H1 (cell line): Measurements from ENCODE around the gene CYBA. TPM values are rescaled to one million over a fixed set of nuclear protein-coding genes. Genes with fewer than 3 reads are reported as not detected.

Experiments
- CTCF ChIA-PET: fragments of 300-600 bp; sonication (Branson Sonifier 250); formaldehyde crosslinking; loops from one replicate; lab custom pipeline; 2021; ENCODE audit not compliant: partially characterized antibody; lab: Charles Lee
- POLR2A ChIA-PET: fragments of 300-600 bp; sonication (Branson Sonifier 250); formaldehyde crosslinking; loops from one replicate; lab custom pipeline; 2021; ENCODE audit warnings: inconsistent platforms; ENCODE audit not compliant: partially characterized antibody; lab: Charles Lee
- DNase-seq, 2 experiments: peaks; one replicate each; pipeline versions ENCODE4 v3.0.0 to v3.0.0-alpha.2; 2010 to 2022; ENCODE audit warnings: low spot score in 2 of 2, low read depth in 1 of 2, mixed read lengths in 1 of 2
- FAIRE-seq: peaks from 2 replicates; lab custom pipeline; 2011; peaks lifted over from hg19 to GRCh38; lab: Jason Lieb, UNC
- H2AFZ ChIP-seq: 2 replicates; pipeline ENCODE4 v1.8.1; 2012; ENCODE audit warnings: low read length, inconsistent platforms
- H2AK5ac ChIP-seq: 2 replicates; pipeline ENCODE4 v1.6.1; 2013; ENCODE audit warnings: low read depth, low read length
- H2BK120ac ChIP-seq: replicated peaks from 2 replicates; pipeline ENCODE3; 2013; ENCODE audit warnings: low read depth, low read length, inconsistent platforms
- H2BK12ac ChIP-seq: 2 replicates; pipeline ENCODE4 v1.6.1; 2013; ENCODE audit warnings: low read depth, low read length
- H2BK15ac ChIP-seq: 2 replicates; pipeline ENCODE4 v1.6.1; 2013; ENCODE audit warnings: low read length
- H2BK20ac ChIP-seq: 2 replicates; pipeline ENCODE4 v1.6.1; 2013; ENCODE audit warnings: low read length
- H2BK5ac ChIP-seq: 2 replicates; pipeline ENCODE4 v1.6.1; 2013; ENCODE audit warnings: low read depth, low read length
- H3K14ac ChIP-seq: 2 replicates; pipeline ENCODE4 v1.6.1; 2013; ENCODE audit warnings: inconsistent platforms; ENCODE audit not compliant: insufficient read length
- H3K18ac ChIP-seq: 2 replicates; pipeline ENCODE4 v1.6.1; 2013; ENCODE audit warnings: low read length; ENCODE audit errors: extremely low read depth
- H3K23ac ChIP-seq: 2 replicates; pipeline ENCODE4 v1.6.1; 2013; ENCODE audit warnings: inconsistent platforms; ENCODE audit not compliant: insufficient read length
- H3K23me2 ChIP-seq: 2 replicates; pipeline ENCODE4 v1.6.1; 2013; ENCODE audit warnings: low read depth, low read length
- H3K27ac ChIP-seq: 2 replicates; pipeline ENCODE4 v1.6.1; 2011; ENCODE audit warnings: low read depth, low read length, inconsistent platforms
- H3K27me3 ChIP-seq, 4 experiments: replicated peaks in 1 of 4; 1 replicate in 1 of 4; 2 replicates in 3 of 4; pipeline versions ENCODE4 v1.6.1 to v1.8.1; 2011 to 2013; ENCODE audit warnings: low read length in 3 of 4, mild to moderate bottlenecking in 3 of 4, inconsistent platforms in 2 of 4, mixed read lengths in 2 of 4, moderate library complexity in 1 of 4; ENCODE audit not compliant: control insufficient read depth in 3 of 4, insufficient read depth in 3 of 4; ENCODE audit errors: extremely low read depth in 1 of 4
- H3K36me3 ChIP-seq, 4 experiments: 2 replicates each; pipeline versions ENCODE4 v1.6.1 to v1.8.1; 2011 to 2013; ENCODE audit warnings: mild to moderate bottlenecking in 4 of 4, low read length in 3 of 4, moderate library complexity in 2 of 4, control low read depth in 1 of 4, inconsistent platforms in 1 of 4; ENCODE audit not compliant: insufficient read depth in 4 of 4, control insufficient read depth in 2 of 4
- H3K4ac ChIP-seq: replicated peaks from 2 replicates; pipeline ENCODE3; 2013; ENCODE audit warnings: low read length, low read depth, mixed read lengths, inconsistent platforms; ENCODE audit not compliant: insufficient read length
- H3K4me1 ChIP-seq, 4 experiments: replicated peaks in 1 of 4; 1 replicate in 1 of 4; 2 replicates in 3 of 4; pipeline versions ENCODE4 v1.6.1 to v1.8.1; 2011 to 2013; ENCODE audit warnings: low read length in 3 of 4, inconsistent platforms in 2 of 4, mixed read lengths in 1 of 4; ENCODE audit not compliant: insufficient read depth in 4 of 4, control insufficient read depth in 3 of 4
- H3K4me2 ChIP-seq, 2 experiments: 2 replicates each; pipeline versions ENCODE4 v1.6.1 to v1.8.1; 2011 to 2013; ENCODE audit warnings: low read depth in 2 of 2, low read length in 2 of 2, control low read depth in 1 of 2, inconsistent platforms in 1 of 2, mild to moderate bottlenecking in 1 of 2; ENCODE audit not compliant: insufficient read depth in 1 of 2
- H3K4me3 ChIP-seq, 4 experiments: fragments of 200-600, 300-600 bp in 1 of 4; sonication (generic), shearing (Covaris generic), sonication (Bioruptor Twin) in 1 of 4; 2 replicates each; pipeline versions ENCODE4 v1.5.1 to v1.8.1; 2011 to 2016; ENCODE audit warnings: low read length in 4 of 4, low read depth in 3 of 4, control low read depth in 2 of 4, inconsistent platforms in 2 of 4, mild to moderate bottlenecking in 2 of 4, mixed read lengths in 1 of 4, moderate library complexity in 1 of 4; ENCODE audit not compliant: insufficient read depth in 2 of 4; ENCODE audit errors: extremely low read depth in 1 of 4
- H3K56ac ChIP-seq: replicated peaks from 2 replicates; pipeline ENCODE3; 2013; ENCODE audit warnings: low read depth, mild to moderate bottlenecking, mixed read lengths, low read length, inconsistent platforms; ENCODE audit not compliant: insufficient read length
- H3K79me1 ChIP-seq: 2 replicates; pipeline ENCODE4 v1.6.1; 2013; ENCODE audit warnings: low read depth, low read length, control low read depth
- H3K79me2 ChIP-seq, 2 experiments: 2 replicates each; pipeline versions ENCODE4 v1.6.1 to v1.8.1; 2012 to 2013; ENCODE audit warnings: low read length in 2 of 2, mild to moderate bottlenecking in 2 of 2, inconsistent platforms in 1 of 2; ENCODE audit not compliant: insufficient read depth in 2 of 2, control insufficient read depth in 1 of 2
- H3K9ac ChIP-seq, 4 experiments: replicated peaks in 1 of 4; 1 replicate in 1 of 4; 2 replicates in 3 of 4; pipeline versions ENCODE4 v1.6.1 to v1.8.1; 2011 to 2013; ENCODE audit warnings: low read depth in 3 of 4, low read length in 3 of 4, control low read depth in 2 of 4, mild to moderate bottlenecking in 2 of 4, moderate library complexity in 2 of 4, inconsistent platforms in 1 of 4; ENCODE audit errors: extremely low read depth in 1 of 4
- H3K9me3 ChIP-seq, 2 experiments: 2 replicates each; pipeline versions ENCODE4 v1.6.1 to v1.8.1; 2012 to 2013; ENCODE audit warnings: mild to moderate bottlenecking in 2 of 2, moderate library complexity in 2 of 2, control low read depth in 1 of 2, inconsistent platforms in 1 of 2, low read depth in 1 of 2, low read length in 1 of 2, mixed read lengths in 1 of 2; ENCODE audit not compliant: insufficient read depth in 2 of 2
- H4K20me1 ChIP-seq, 2 experiments: replicated peaks in 1 of 2; 2 replicates each; pipeline versions ENCODE3 to v1.8.1; 2011 to 2013; ENCODE audit warnings: inconsistent platforms in 2 of 2, low read length in 2 of 2, mild to moderate bottlenecking in 1 of 2; ENCODE audit not compliant: insufficient read depth in 2 of 2, control insufficient read depth in 1 of 2
- H4K5ac ChIP-seq: 2 replicates; pipeline ENCODE4 v1.6.1; 2013; ENCODE audit warnings: low read length, low read depth, mixed read lengths, inconsistent platforms; ENCODE audit not compliant: insufficient read length
- H4K8ac ChIP-seq: 2 replicates; pipeline ENCODE4 v1.8.0; 2013; ENCODE audit warnings: mild to moderate bottlenecking, moderate library complexity, low read length, inconsistent platforms; ENCODE audit not compliant: insufficient read depth; ENCODE audit errors: extremely low read depth
- H4K91ac ChIP-seq: replicated peaks from 2 replicates; pipeline ENCODE3; 2013; ENCODE audit warnings: low read length, mixed read lengths, inconsistent platforms; ENCODE audit not compliant: insufficient read length
- MAFK ChIP-seq: IDR thresholded peaks from 2 replicates; pipeline ENCODE4 v1.6.1; 2012; ENCODE audit warnings: low read depth, mild to moderate bottlenecking, improper control_type of control experiment, low read length
- SP2 ChIP-seq: IDR thresholded peaks from 2 replicates; pipeline ENCODE4 v1.6.1; 2012; ENCODE audit warnings: mild to moderate bottlenecking, low read length, inconsistent platforms
- WGBS, 2 experiments: shearing (Covaris generic) in 1 of 2; methylation state at CpG; one replicate each; pipeline versions ENCODE4 v1.1.6 to v1.1.7; 2013 to 2015; ENCODE audit warnings: low lambda C conversion rate in 2 of 2, mixed read lengths in 2 of 2, inconsistent platforms in 1 of 2, low coverage in 1 of 2, missing lambda C conversion rate in 1 of 2; ENCODE audit not compliant: insufficient replicate concordance in 2 of 2, insufficient coverage in 1 of 2, insufficient read length in 1 of 2; ENCODE audit errors: extremely low coverage in 1 of 2, missing lambda C conversion rate in 1 of 2; 5-methylcytosine and 5-hydroxymethylcytosine counted together
- polyA plus RNA-seq, 7 experiments: library from polyadenylated mRNA; depleted of rRNA in 3 of 7; stranded (reverse) in 5 of 7; unstranded in 2 of 7; fragments of >200 nt in 5 of 7; fragments of 200-250 nt in 2 of 7; gene quantifications; 1 replicate in 5 of 7; 2 replicates in 1 of 7; 4 replicates in 1 of 7; pipeline versions ENCODE4 v1.2.1 to v1.2.3, GENCODE V29; 2011 to 2013; ENCODE audit warnings: missing spikeins in 2 of 7, mixed read lengths in 2 of 7
- total RNA-seq: library from RNA; stranded (reverse); fragmentation: NEBNext Ultra II Directional; extraction: Animal tissue kit (Norgen Biotek cat#: 25700); gene quantifications from 2 replicates; pipeline ENCODE4 v1.2.1, GENCODE V29; 2021

The CYBA gene
- total and polyA plus RNA-seq, 2 of the 8 experiments (the other 6 are each of a cell fraction or from before 2014, with no cell fraction given): 136 to 254 TPM

DNA sequence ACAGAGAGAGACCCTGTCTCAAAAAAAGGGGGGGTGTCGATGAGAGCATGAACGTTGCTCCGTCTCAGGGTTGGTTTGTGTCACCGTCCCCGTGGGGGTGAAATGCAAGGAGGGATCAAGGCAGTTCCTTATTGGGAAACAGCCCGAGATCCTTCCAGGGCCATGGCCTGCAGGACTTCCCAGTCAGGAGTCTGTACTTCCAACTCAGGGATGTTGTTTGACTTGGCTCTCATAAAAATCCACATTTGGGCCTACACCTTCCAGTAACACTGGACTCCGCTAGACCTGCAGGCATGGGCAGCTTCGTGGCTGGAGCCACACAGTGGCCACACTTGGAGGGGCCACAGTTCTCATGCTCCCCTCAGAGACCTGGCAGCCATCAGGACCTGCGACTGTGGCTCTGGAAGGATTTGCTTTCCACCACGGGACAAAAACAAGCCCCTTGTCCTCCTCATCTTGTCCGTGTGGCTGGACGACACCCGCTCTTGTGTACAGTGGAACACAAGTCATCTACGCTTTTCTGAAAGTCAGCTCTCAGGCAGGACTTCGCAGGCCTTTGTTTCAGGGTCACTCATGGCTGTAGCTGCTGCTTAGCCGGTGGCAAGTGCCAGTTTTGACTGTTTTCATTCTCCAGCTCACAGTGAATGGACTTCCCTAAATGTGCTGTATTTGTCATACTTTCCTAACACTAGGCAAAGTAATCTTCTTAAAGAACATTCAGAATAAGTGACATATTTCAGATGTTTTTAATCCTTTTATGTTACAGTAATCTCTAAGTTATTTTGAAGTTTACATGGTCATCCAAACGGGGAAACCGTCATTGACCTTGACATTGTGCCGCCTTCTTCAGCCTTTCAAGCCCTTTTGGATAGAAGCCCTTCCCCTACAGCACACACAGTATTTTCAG lies 36.7 kb downstream of the CYBA start:
- no peak overlapping the region for H3K56ac ChIP-seq
- H3K23ac ChIP-seq: no peak overlapping the region
- no peak overlapping the region; a peak in 1 of 7 replicates for H3K9ac ChIP-seq
- H3K27me3 ChIP-seq: no peaks in the 10 kb centered on the region
- DNase-seq: no peak
- H2BK5ac ChIP-seq: no peak overlapping the region
- H3K79me1 ChIP-seq: peaks cover 19% of the 10 kb centered on the region
- no peak overlapping the region for H4K91ac ChIP-seq
- H2BK120ac ChIP-seq: no peak overlapping the region
- peaks cover 0 to 10% (median 7%) of the 10 kb centered on the region in 4 experiments; a peak in 3 of 7 replicates for H3K4me1 ChIP-seq
- ChIA-PET POLR2A (no interaction called here), CTCF (interaction anchor here (1.6 to 6.1 kb wide), 2 partner anchors 14 to 58 kb away, joined by 5 to 89 read pairs; no protein-coding TSS in a partner anchor)
- no peak overlapping the region for H3K4me2 ChIP-seq
- no peak for FAIRE-seq
- H4K5ac ChIP-seq: no peak overlapping the region
- H3K4ac ChIP-seq: no peak overlapping the region
- H3K23me2 ChIP-seq: peaks cover 5% of the 10 kb centered on the region; the same call in 1 of the 2 replicates
- no peak overlapping the region for H2BK20ac ChIP-seq
- H3K27ac ChIP-seq: no peak overlapping the region
- H2BK15ac ChIP-seq: no peak overlapping the region
- H4K8ac ChIP-seq: no peak overlapping the region
- WGBS, 2 experiments: 92% methylated on average over 19 of the region's 19 CpGs; no CpG with 5 or more reads in 1 of the 2 experiments
- no peak overlapping the region for H3K14ac ChIP-seq
- no peak overlapping the region for H2BK12ac ChIP-seq
- H3K9me3 ChIP-seq: no peaks in the 10 kb centered on the region
- no peak overlapping the region for H3K4me3 ChIP-seq
- H3K18ac ChIP-seq: no peak overlapping the region
- H4K20me1 ChIP-seq: peaks cover 20 to 30% of the 10 kb centered on the region in 2 experiments
- H3K36me3 ChIP-seq: peaks cover 0 to 8% (median 4%) of the 10 kb centered on the region in 4 experiments; a peak in 5 of 8 replicates
- peaks cover 0 to 15% of the 10 kb centered on the region in 2 experiments; a peak in 1 of 4 replicates for H3K79me2 ChIP-seq
- H2AK5ac ChIP-seq: no peak overlapping the region
- H2AFZ ChIP-seq: no peak overlapping the region
- TF ChIP-seq SP2: no peak
- no peak for TF ChIP-seq MAFK
